ENCODE data around the gene PPM1J. TPM values are rescaled to one million over a fixed set of nuclear protein-coding genes. Genes with fewer than 3 reads are reported as not detected.

The PPM1J gene
- polyA plus RNA-seq, 1 of the 3 experiments (the other 2 are of a cell fraction), result 5.3 TPM

DNA sequence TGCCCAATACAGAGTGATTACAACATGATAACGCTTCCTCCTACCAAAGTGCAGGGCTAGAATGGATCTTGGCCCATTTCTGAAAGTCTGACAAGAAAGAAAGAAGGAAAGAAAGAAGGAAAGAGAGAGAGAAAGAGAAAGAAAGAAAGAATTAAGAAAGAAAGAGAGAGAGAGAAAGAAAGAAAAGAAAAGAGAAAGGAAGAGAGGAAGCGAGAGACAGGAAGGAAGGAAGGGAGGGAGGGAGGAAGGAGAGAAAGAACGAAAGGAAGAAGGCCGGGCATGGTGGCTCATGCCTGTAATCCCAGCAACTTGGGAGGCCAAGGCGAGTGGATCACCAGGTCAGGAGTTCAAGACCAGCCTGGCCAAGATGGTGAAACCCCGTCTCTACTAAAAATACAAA, 44.1 kb upstream of the PPM1J start (continued):
- TF ChIP-seq, protein P1, sequence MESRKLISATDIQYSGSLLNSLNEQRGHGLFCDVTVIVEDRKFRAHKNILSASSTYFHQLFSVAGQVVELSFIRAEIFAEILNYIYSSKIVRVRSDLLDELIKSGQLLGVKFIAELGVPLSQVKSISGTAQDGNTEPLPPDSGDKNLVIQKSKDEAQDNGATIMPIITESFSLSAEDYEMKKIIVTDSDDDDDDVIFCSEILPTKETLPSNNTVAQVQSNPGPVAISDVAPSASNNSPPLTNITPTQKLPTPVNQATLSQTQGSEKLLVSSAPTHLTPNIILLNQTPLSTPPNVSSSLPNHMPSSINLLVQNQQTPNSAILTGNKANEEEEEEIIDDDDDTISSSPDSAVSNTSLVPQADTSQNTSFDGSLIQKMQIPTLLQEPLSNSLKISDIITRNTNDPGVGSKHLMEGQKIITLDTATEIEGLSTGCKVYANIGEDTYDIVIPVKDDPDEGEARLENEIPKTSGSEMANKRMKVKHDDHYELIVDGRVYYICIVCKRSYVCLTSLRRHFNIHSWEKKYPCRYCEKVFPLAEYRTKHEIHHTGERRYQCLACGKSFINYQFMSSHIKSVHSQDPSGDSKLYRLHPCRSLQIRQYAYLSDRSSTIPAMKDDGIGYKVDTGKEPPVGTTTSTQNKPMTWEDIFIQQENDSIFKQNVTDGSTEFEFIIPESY (IDR thresholded peaks at IDR 0.05; ENCODE audit: borderline replicate concordance, low read depth), result no peak
- no peak for TF ChIP-seq POLR2AphosphoS5 (IDR thresholded peaks at IDR 0.05; ENCODE audit: low read depth, low read length)
- TF ChIP-seq, protein P2, sequence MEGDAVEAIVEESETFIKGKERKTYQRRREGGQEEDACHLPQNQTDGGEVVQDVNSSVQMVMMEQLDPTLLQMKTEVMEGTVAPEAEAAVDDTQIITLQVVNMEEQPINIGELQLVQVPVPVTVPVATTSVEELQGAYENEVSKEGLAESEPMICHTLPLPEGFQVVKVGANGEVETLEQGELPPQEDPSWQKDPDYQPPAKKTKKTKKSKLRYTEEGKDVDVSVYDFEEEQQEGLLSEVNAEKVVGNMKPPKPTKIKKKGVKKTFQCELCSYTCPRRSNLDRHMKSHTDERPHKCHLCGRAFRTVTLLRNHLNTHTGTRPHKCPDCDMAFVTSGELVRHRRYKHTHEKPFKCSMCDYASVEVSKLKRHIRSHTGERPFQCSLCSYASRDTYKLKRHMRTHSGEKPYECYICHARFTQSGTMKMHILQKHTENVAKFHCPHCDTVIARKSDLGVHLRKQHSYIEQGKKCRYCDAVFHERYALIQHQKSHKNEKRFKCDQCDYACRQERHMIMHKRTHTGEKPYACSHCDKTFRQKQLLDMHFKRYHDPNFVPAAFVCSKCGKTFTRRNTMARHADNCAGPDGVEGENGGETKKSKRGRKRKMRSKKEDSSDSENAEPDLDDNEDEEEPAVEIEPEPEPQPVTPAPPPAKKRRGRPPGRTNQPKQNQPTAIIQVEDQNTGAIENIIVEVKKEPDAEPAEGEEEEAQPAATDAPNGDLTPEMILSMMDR (IDR thresholded peaks at IDR 0.05), result no peak
- no peak for TF ChIP-seq TCF12 (IDR thresholded peaks at IDR 0.05)
- no peak for TF ChIP-seq FOXJ3 (CRISPR knock-in tag; IDR thresholded peaks at IDR 0.05)
- TF ChIP-seq, protein P3, sequence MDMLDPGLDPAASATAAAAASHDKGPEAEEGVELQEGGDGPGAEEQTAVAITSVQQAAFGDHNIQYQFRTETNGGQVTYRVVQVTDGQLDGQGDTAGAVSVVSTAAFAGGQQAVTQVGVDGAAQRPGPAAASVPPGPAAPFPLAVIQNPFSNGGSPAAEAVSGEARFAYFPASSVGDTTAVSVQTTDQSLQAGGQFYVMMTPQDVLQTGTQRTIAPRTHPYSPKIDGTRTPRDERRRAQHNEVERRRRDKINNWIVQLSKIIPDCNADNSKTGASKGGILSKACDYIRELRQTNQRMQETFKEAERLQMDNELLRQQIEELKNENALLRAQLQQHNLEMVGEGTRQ (IDR thresholded peaks at IDR 0.05; ENCODE audit: borderline replicate concordance, low read depth, low read length), result no peak
- TF ChIP-seq GABPA (IDR thresholded peaks at IDR 0.05; ENCODE audit: low read depth), result no peak
- no peak for TF ChIP-seq RXRA (IDR thresholded peaks at IDR 0.05; ENCODE audit: borderline replicate concordance, low read depth)
- TF ChIP-seq, protein P4, sequence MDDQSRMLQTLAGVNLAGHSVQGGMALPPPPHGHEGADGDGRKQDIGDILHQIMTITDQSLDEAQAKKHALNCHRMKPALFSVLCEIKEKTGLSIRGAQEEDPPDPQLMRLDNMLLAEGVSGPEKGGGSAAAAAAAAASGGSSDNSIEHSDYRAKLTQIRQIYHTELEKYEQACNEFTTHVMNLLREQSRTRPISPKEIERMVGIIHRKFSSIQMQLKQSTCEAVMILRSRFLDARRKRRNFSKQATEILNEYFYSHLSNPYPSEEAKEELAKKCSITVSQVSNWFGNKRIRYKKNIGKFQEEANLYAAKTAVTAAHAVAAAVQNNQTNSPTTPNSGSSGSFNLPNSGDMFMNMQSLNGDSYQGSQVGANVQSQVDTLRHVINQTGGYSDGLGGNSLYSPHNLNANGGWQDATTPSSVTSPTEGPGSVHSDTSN (IDR thresholded peaks at IDR 0.05), result no peak
- TF ChIP-seq FOSL2 (IDR thresholded peaks at IDR 0.05; ENCODE audit: borderline replicate concordance, low read depth), result no peak
- TF ChIP-seq EZH2phosphoT487 (IDR thresholded peaks at IDR 0.05; ENCODE audit: borderline replicate concordance, low read depth), result no peak
- TF ChIP-seq TAF1 (IDR thresholded peaks at IDR 0.05; ENCODE audit: borderline replicate concordance, low read depth, low read length), result no peak
- TF ChIP-seq RFX5 (IDR thresholded peaks at IDR 0.05; ENCODE audit: low read length), result no peak

DNA sequence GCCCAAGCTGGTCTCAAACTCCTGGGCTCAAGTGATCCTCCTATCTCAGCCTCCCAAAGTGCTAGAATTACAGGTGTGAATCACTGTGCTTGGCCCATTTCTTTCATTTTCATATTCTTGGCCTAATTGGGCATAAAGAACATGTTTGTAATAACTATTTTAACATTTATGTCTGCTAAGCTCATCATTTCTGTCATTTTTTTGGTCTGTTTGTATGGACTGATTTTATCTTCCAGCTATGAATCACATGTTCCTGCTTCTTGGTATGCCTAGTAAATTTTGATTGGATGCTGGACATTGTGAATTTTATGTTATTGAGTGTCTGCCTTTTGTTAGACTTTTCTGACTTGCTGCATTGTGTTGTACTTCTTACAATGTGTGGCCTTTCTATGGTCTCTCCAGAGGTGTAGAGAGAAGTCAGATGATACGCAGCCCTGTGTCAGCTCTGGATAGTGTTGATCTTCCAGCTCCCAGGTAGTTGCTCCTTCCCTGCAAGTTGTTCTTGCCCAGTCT, 39.0 kb upstream of the PPM1J start:
- Histone ChIP-seq H3K79me2 (ENCODE audit: insufficient read depth) (no peaks in the 10 kb centered on the region), H4K20me1 (ENCODE audit: insufficient read depth) (no peaks in the 10 kb centered on the region), H3K4me3 (ENCODE audit: low read depth in 2 of 2, low read length in 1 of 2) (no peak overlapping the region), H3K27ac (ENCODE audit: low read depth in 2 of 2, low read length in 1 of 2) (no peak overlapping the region), H3K27me3 (ENCODE audit: insufficient read depth) (no peaks in the 10 kb centered on the region; the same call in 1 of the 2 replicates), H2AFZ (ENCODE audit: low read depth) (no peak overlapping the region), H3K9me3 (no peaks in the 10 kb centered on the region), H3K4me2 (no peak overlapping the region), H3K4me1 (ENCODE audit: control insufficient read depth in 1 of 2, insufficient read depth in 2 of 2, low read depth in 1 of 2, low read length in 1 of 2) (peaks cover 0 to 3% of the 10 kb centered on the region in 2 experiments; a peak in 1 of 4 replicates), H3K9me2 (no peaks in the 10 kb centered on the region), H3K36me3 (replicated peaks in 1 of 2; ENCODE audit: control insufficient read depth in 1 of 2, insufficient read depth in 2 of 2, low read length in 1 of 2) (no peaks in the 10 kb centered on the region), H3F3A (replicated peaks; ENCODE audit: insufficient read depth) (no peaks in the 10 kb centered on the region), H3K9ac (no peak overlapping the region)
- no peak for DNase-seq
- WGBS (ENCODE audit: low lambda C conversion rate), result 14% methylated on average over 1 of the region's 1 CpG
- CTCF ChIA-PET, result interaction anchor here (0.8 to 4.1 kb wide), 9 partner anchors 9 to 362 kb away, joined by 3 to 23 read pairs (median 4); a partner anchor contains a TSS
- POLR2A ChIA-PET, result no interaction called here
- TF ChIP-seq, protein P5, sequence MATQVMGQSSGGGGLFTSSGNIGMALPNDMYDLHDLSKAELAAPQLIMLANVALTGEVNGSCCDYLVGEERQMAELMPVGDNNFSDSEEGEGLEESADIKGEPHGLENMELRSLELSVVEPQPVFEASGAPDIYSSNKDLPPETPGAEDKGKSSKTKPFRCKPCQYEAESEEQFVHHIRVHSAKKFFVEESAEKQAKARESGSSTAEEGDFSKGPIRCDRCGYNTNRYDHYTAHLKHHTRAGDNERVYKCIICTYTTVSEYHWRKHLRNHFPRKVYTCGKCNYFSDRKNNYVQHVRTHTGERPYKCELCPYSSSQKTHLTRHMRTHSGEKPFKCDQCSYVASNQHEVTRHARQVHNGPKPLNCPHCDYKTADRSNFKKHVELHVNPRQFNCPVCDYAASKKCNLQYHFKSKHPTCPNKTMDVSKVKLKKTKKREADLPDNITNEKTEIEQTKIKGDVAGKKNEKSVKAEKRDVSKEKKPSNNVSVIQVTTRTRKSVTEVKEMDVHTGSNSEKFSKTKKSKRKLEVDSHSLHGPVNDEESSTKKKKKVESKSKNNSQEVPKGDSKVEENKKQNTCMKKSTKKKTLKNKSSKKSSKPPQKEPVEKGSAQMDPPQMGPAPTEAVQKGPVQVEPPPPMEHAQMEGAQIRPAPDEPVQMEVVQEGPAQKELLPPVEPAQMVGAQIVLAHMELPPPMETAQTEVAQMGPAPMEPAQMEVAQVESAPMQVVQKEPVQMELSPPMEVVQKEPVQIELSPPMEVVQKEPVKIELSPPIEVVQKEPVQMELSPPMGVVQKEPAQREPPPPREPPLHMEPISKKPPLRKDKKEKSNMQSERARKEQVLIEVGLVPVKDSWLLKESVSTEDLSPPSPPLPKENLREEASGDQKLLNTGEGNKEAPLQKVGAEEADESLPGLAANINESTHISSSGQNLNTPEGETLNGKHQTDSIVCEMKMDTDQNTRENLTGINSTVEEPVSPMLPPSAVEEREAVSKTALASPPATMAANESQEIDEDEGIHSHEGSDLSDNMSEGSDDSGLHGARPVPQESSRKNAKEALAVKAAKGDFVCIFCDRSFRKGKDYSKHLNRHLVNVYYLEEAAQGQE (IDR thresholded peaks at IDR 0.05; ENCODE audit: low read depth, low read length), result no peak
- TF ChIP-seq, protein P4 (IDR thresholded peaks at IDR 0.05), result no peak
- TF ChIP-seq JUND (IDR thresholded peaks at IDR 0.05) (no peak), FOSL2 (IDR thresholded peaks at IDR 0.05; ENCODE audit: borderline replicate concordance, low read depth) (no peak), EZH2phosphoT487 (IDR thresholded peaks at IDR 0.05; ENCODE audit: borderline replicate concordance, low read depth) (no peak)
- TF ChIP-seq, protein P6, sequence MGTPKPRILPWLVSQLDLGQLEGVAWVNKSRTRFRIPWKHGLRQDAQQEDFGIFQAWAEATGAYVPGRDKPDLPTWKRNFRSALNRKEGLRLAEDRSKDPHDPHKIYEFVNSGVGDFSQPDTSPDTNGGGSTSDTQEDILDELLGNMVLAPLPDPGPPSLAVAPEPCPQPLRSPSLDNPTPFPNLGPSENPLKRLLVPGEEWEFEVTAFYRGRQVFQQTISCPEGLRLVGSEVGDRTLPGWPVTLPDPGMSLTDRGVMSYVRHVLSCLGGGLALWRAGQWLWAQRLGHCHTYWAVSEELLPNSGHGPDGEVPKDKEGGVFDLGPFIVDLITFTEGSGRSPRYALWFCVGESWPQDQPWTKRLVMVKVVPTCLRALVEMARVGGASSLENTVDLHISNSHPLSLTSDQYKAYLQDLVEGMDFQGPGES (IDR thresholded peaks at IDR 0.05; ENCODE audit: low read depth, low read length), result no peak
- TF ChIP-seq, protein P7, sequence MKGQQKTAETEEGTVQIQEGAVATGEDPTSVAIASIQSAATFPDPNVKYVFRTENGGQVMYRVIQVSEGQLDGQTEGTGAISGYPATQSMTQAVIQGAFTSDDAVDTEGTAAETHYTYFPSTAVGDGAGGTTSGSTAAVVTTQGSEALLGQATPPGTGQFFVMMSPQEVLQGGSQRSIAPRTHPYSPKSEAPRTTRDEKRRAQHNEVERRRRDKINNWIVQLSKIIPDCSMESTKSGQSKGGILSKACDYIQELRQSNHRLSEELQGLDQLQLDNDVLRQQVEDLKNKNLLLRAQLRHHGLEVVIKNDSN (IDR thresholded peaks at IDR 0.05; ENCODE audit: borderline replicate concordance, low read depth), result no peak

Measured in SK-N-SH (cell line).